ENCODE data around the gene TFEC.

DNA sequence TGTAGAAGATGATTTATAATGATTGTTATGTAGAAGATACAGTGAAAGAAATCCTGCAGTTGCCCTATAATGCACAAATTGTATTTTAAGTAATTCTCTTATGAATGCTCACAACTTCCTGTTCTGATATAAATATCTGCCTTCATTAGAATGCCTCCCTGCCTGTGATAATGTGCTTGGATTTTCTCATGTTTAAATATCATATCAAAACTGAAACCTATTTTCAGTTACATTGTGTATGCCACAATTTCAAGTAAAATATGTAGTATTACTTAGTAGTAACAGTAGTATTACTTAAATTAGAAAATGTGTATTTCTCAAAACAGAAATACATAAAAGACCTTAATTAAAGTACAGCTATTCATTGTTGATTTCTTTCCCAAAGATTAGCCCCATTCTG, 41.1 kb upstream of the TFEC start:
- TF ChIP-seq CTCF (IDR thresholded peaks at IDR 0.05) (no peak), EP300 (IDR thresholded peaks at IDR 0.05) (no peak)

All from esophagus muscularis mucosa (tissue), 3 donors.